Neural cell (in vitro differentiated cells): ENCODE data around the gene GNG11. TPM values are rescaled to one million over a fixed set of nuclear protein-coding genes. Genes with fewer than 3 reads are reported as not detected.

ENCODE experiments used
- H2AFZ ChIP-seq: fragments of 200-600, 300-800 bp; sonication (generic), shearing (Covaris generic); 2 replicates; pipeline ENCODE4 v1.6.0; 2014; ENCODE audit warnings: low read depth, mild to moderate bottlenecking, antibody characterized with exemption, low read length, moderate library complexity
- H3F3A ChIP-seq: fragments of 200-600 bp; shearing (Covaris generic); 2 replicates; pipeline ENCODE4 v1.6.1; 2016; ENCODE audit warnings: mild to moderate bottlenecking, moderate library complexity, mixed read lengths, antibody characterized with exemption, low read length; ENCODE audit not compliant: insufficient read depth, poor library complexity, severe bottlenecking
- H3K27ac ChIP-seq: fragments of 200-600, 300-800 bp; sonication (generic), shearing (Covaris generic); 2 replicates; pipeline ENCODE4 v1.5.1; 2014; ENCODE audit warnings: mild to moderate bottlenecking, low read length, moderate library complexity
- H3K27me3 ChIP-seq: fragments of 300-800, 200-600 bp; sonication (generic), shearing (Covaris generic); 2 replicates; pipeline ENCODE4 v1.6.0; 2014; ENCODE audit warnings: mild to moderate bottlenecking, low read depth, low read length, moderate library complexity; ENCODE audit not compliant: insufficient read depth
- H3K36me3 ChIP-seq: fragments of 300-800, 200-600 bp; sonication (generic), shearing (Covaris generic); 2 replicates; pipeline ENCODE4 v1.5.1; 2014; ENCODE audit warnings: mild to moderate bottlenecking, antibody characterized with exemption, low read length, moderate library complexity; ENCODE audit not compliant: insufficient read depth
- H3K4me2 ChIP-seq: fragments of 300-800, 200-600 bp; sonication (generic), shearing (Covaris generic); 2 replicates; pipeline ENCODE4 v1.6.0; 2014; ENCODE audit warnings: mild to moderate bottlenecking, low read length
- H3K4me3 ChIP-seq: fragments of 300-800, 200-600 bp; sonication (generic), shearing (Covaris generic); 2 replicates; pipeline ENCODE4 v1.5.1; 2014; ENCODE audit warnings: mild to moderate bottlenecking, low read length, moderate library complexity
- H3K79me2 ChIP-seq: fragments of 200-600 bp; shearing (Covaris generic); replicated peaks from 2 replicates; pipeline ENCODE4 v1.6.0; 2014; ENCODE audit warnings: mild to moderate bottlenecking, low read length, moderate library complexity; ENCODE audit not compliant: insufficient read depth
- H3K9ac ChIP-seq: fragments of 300-800, 200-600 bp; sonication (generic), shearing (Covaris generic); 2 replicates; pipeline ENCODE4 v1.6.1; 2016; ENCODE audit warnings: mild to moderate bottlenecking, low read length, mixed read lengths
- H3K9me2 ChIP-seq: fragments of 200-600 bp; shearing (Covaris generic); 2 replicates; pipeline ENCODE4 v1.6.1; 2016; ENCODE audit warnings: mild to moderate bottlenecking, low read length, mixed read lengths; ENCODE audit not compliant: insufficient read depth
- H3K9me3 ChIP-seq: fragments of 200-600, 300-800 bp; sonication (generic), shearing (Covaris generic); 2 replicates; pipeline ENCODE4 v1.6.1; 2016; ENCODE audit warnings: mild to moderate bottlenecking, mixed run types, low read length, moderate library complexity, mixed read lengths
- H4K20me1 ChIP-seq: fragments of 200-600 bp; shearing (Covaris generic); 2 replicates; pipeline ENCODE4 v1.6.1; 2016; ENCODE audit warnings: mild to moderate bottlenecking, mixed run types; ENCODE audit not compliant: insufficient read depth
- EP300 ChIP-seq: fragments of 450-650 bp; conservative IDR thresholded peaks from 2 replicates; pipeline ENCODE4 v1.6.1; 2014; ENCODE audit warnings: antibody characterized with exemption, mild to moderate bottlenecking, moderate library complexity; ENCODE audit not compliant: poor library complexity, severe bottlenecking
- EZH2 ChIP-seq: fragments of 200-600, 300-800 bp; shearing (Covaris generic), sonication (generic); IDR thresholded peaks from 2 replicates; pipeline ENCODE4 v1.6.1; 2014; ENCODE audit warnings: antibody characterized with exemption, low read length, borderline replicate concordance, mild to moderate bottlenecking; ENCODE audit not compliant: insufficient read depth, poor library complexity, severe bottlenecking
- MXI1 ChIP-seq: fragments of 450-650 bp; conservative IDR thresholded peaks from 2 replicates; pipeline ENCODE4 v1.6.1; 2014; ENCODE audit warnings: antibody characterized with exemption, mild to moderate bottlenecking; ENCODE audit not compliant: poor library complexity, severe bottlenecking
- POLR2AphosphoS5 ChIP-seq: IDR thresholded peaks from 2 replicates; pipeline ENCODE4 v1.6.1; 2012
- polyA plus RNA-seq: library from polyadenylated mRNA; depleted of rRNA; stranded (reverse); fragments of >200 nt; gene quantifications from 2 replicates; pipeline ENCODE4 v1.2.3, GENCODE V29; 2014
- small RNA-seq, 3 experiments: library from RNA; depleted of rRNA; stranded (forward); fragments of <200 nt; gene quantifications; one replicate each; pipeline ENCODE3, GENCODE V24; 2012

The GNG11 gene
- polyA plus RNA-seq, 1 donor from 2014 or later = 0.25 TPM

GRCh38 chr7:93973134-93973533, 51.6 kb downstream of the GNG11 start:
- no peaks in the 10 kb centered on the region for H4K20me1 ChIP-seq
- H3K27me3 ChIP-seq = no peaks in the 10 kb centered on the region
- no peaks in the 10 kb centered on the region for H3F3A ChIP-seq
- no peaks in the 10 kb centered on the region for H3K9me2 ChIP-seq
- no peaks in the 10 kb centered on the region for H3K9me3 ChIP-seq
- H3K36me3 ChIP-seq = no peaks in the 10 kb centered on the region
- H3K27ac ChIP-seq = no peak overlapping the region
- H3K9ac ChIP-seq = no peak overlapping the region
- H2AFZ ChIP-seq = no peak overlapping the region
- TF ChIP-seq POLR2AphosphoS5 (no peak), EP300 (no peak)
- no peak overlapping the region for H3K4me2 ChIP-seq
- no peak overlapping the region for H3K4me3 ChIP-seq
- H3K79me2 ChIP-seq = no peaks in the 10 kb centered on the region

DNA sequence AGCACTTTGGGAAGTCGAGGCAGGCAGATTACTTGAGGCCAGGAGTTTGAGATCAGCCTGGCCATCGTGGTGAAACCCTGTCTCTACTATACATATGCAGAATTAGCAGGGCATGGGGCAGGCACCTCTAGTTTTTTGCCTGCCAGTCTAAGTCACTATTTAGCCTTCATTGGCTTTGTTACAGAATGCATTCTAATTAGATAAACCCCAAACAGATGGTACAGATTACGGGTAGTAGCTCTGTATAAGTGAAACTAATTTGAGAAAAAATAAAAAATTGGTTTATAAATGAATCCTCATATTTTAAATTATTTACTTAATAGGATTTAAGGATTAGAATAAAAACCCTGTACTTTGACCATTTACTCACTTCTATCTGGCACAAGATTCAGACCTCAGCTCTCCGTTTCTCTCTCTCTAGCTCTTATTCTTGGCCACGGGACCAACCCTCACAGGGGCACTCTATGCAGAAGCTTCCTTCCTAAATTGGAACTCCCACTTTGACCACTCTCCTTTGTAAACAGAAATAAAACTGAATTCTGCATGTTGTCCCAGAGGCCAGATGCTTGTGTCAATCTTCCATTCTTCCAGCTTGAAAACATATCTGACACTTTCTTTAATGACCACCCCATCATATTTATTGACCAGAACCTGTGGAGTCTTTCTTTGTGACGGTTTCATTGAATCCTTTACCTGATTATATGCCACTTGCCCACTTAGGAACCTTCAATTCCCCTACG, 55.8 kb downstream of the GNG11 start:
- H3K4me2 ChIP-seq = no peak overlapping the region
- H2AFZ ChIP-seq = no peak overlapping the region
- no peak overlapping the region for H3K9ac ChIP-seq
- H3K27me3 ChIP-seq = no peaks in the 10 kb centered on the region
- no peaks in the 10 kb centered on the region for H3K79me2 ChIP-seq
- no peaks in the 10 kb centered on the region for H3K36me3 ChIP-seq
- no peak for TF ChIP-seq MXI1
- no peak for TF ChIP-seq EP300
- TF ChIP-seq EZH2 = no peak
- H3F3A ChIP-seq = no peaks in the 10 kb centered on the region
- H3K9me3 ChIP-seq = no peaks in the 10 kb centered on the region
- no peak overlapping the region for H3K4me3 ChIP-seq
- H3K27ac ChIP-seq = no peak overlapping the region
- no peaks in the 10 kb centered on the region for H3K9me2 ChIP-seq
- no peaks in the 10 kb centered on the region for H4K20me1 ChIP-seq

Small RNAs within 50 kb of the gene (small RNA-seq; reads per million reads assigned to genes)
- gene AC002076.2 = 0 reads per million in 3 experiments

Other genes starting within 250 kb of the GNG11 start
- 0.78 TPM in 1 of 2 replicates, not detected in the other for gene TFPI2, start 31.0 kb upstream of the GNG11 start, polyA plus RNA-seq
- not detected in 2 replicates for gene GNGT1, start 15.2 kb upstream of the GNG11 start, polyA plus RNA-seq
- gene BET1, start 82.6 kb downstream of the GNG11 start, polyA plus RNA-seq = 49.6 and 49.9 TPM in 2 replicates